Measurements from ENCODE around the gene SLC25A46.

- TF ChIP-seq, protein P1, sequence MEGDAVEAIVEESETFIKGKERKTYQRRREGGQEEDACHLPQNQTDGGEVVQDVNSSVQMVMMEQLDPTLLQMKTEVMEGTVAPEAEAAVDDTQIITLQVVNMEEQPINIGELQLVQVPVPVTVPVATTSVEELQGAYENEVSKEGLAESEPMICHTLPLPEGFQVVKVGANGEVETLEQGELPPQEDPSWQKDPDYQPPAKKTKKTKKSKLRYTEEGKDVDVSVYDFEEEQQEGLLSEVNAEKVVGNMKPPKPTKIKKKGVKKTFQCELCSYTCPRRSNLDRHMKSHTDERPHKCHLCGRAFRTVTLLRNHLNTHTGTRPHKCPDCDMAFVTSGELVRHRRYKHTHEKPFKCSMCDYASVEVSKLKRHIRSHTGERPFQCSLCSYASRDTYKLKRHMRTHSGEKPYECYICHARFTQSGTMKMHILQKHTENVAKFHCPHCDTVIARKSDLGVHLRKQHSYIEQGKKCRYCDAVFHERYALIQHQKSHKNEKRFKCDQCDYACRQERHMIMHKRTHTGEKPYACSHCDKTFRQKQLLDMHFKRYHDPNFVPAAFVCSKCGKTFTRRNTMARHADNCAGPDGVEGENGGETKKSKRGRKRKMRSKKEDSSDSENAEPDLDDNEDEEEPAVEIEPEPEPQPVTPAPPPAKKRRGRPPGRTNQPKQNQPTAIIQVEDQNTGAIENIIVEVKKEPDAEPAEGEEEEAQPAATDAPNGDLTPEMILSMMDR (IDR thresholded peaks at IDR 0.05), result no peak
- no peak for TF ChIP-seq POLR2A (IDR thresholded peaks at IDR 0.05)
Measured at GRCh38 chr5:110768138-110768860, 29.5 kb downstream of the SLC25A46 start.
